Erythroblast (primary cell): ENCODE results near the gene NUDT10.
"Not testable (repeated sequence)": the region's sequence is repeated elsewhere in the genome, so short reads cannot be mapped to it uniquely, and the experiment has no call there.

Experiments
- DNase-seq, 2 experiments: peaks; one replicate each; lab custom pipeline; 2025; lab: John Stamatoyannopoulos, UW
- GATA1 ChIP-seq: IDR thresholded peaks from 2 replicates; pipeline ENCODE4 v1.6.1; 2011; ENCODE audit warnings: low read depth, mild to moderate bottlenecking, control low read depth, low read length, moderate library complexity
- POLR2A ChIP-seq: IDR thresholded peaks from 2 replicates; pipeline ENCODE4 v1.6.1; 2011; ENCODE audit warnings: mild to moderate bottlenecking, low read length

Gene NUDT10

GRCh38 chrX:51332188-51332942, at the start of gene NUDT10:
Gene NUDT10, plus strand, starts transcription at chrX:51332822. Its CDS starts 144 bp downstream, at chrX:51332966.
- DNase-seq: peak in 1 of 2 experiments; percentile 0

GRCh38 chrX:51292421-51292820, 40.2 kb upstream of the NUDT10 start:
- no peak for TF ChIP-seq POLR2A
- no peak for TF ChIP-seq GATA1

More at GRCh38 chrX:51332188-51332942, at the start of gene NUDT10:
- TF ChIP-seq GATA1 (no peak), POLR2A (no peak)

GRCh38 chrX:51296138-51296537, 36.5 kb upstream of the NUDT10 start:
- DNase-seq: no peak
- TF ChIP-seq GATA1: no peak
- TF ChIP-seq POLR2A: no peak

More at GRCh38 chrX:51292421-51292820, 40.2 kb upstream of the NUDT10 start:
- DNase-seq: no peak

GRCh38 chrX:51316271-51316670, 16.4 kb upstream of the NUDT10 start:
- DNase-seq: no peak
- TF ChIP-seq GATA1 (no peak), POLR2A (no peak)

- DNase-seq: not testable (repeated sequence)
Measured at GRCh38 chrX:51332943-51333785, 542 bp downstream of the NUDT10 start.

GRCh38 chrX:51334276-51334675, 1.7 kb downstream of the NUDT10 start:
- no peak for DNase-seq
- TF ChIP-seq GATA1: no peak
- TF ChIP-seq POLR2A: no peak

- TF ChIP-seq POLR2A (no peak), GATA1 (no peak)
- DNase-seq: peak; percentile 0 to 1
Measured at GRCh38 chrX:51336584-51336983, 4.0 kb downstream of the NUDT10 start.

- no peak for DNase-seq
- TF ChIP-seq GATA1 (no peak), POLR2A (no peak)
Measured at GRCh38 chrX:51361251-51361650, 28.6 kb downstream of the NUDT10 start.

- DNase-seq: no peak
- TF ChIP-seq POLR2A: no peak
Measured at GRCh38 chrX:51376672-51377071, 44.0 kb downstream of the NUDT10 start.
